Measurements from ENCODE around the gene IL13RA2.

Gene IL13RA2

GRCh38 chrX:114997779-114998178 is 19.6 kb downstream of the IL13RA2 start:
- no peak for DNase-seq (ENCODE audit: low read depth in 2 of 2)

- no peak for DNase-seq (ENCODE audit: low read depth in 2 of 2)
These were observed 31.3 kb downstream of the IL13RA2 start for GRCh38 chrX:114985967-114986592.

- no peak for DNase-seq (ENCODE audit: low read depth in 2 of 2)
These were observed 41.1 kb downstream of the IL13RA2 start for GRCh38 chrX:114976292-114976691.

GRCh38 chrX:114973013-114973412 is 44.4 kb downstream of the IL13RA2 start:
- no peak for DNase-seq (ENCODE audit: low read depth in 2 of 2)

- no peak for DNase-seq (ENCODE audit: low read depth in 2 of 2)
These were observed 46.6 kb downstream of the IL13RA2 start for GRCh38 chrX:114970806-114971205.

GRCh38 chrX:114964374-114964773 is 53.0 kb downstream of the IL13RA2 start:
- no peak for DNase-seq (ENCODE audit: low read depth in 2 of 2)

- DNase-seq (ENCODE audit: low read depth in 2 of 2), result no peak
These were observed 55.2 kb downstream of the IL13RA2 start for GRCh38 chrX:114962209-114962608.

GRCh38 chrX:114959729-114960128 is 57.7 kb downstream of the IL13RA2 start:
- no peak for DNase-seq (ENCODE audit: low read depth in 2 of 2)
